Tibial artery (tissue), 4 donors: ENCODE results near the gene PTX4.

Experiments used
- DNase-seq, 2 donors: peaks; one replicate each; pipeline ENCODE4 v3.0.0-alpha.2; 2019
- H3K27ac ChIP-seq, 2 donors: fragments of 200-600 bp; sonication (generic) in 1 of 2; 1 replicate in 1 of 2; 2 replicates in 1 of 2; pipeline ENCODE4 v1.5.1; 2018 to 2019; ENCODE audit warnings: mild to moderate bottlenecking in 1 of 2
- H3K27me3 ChIP-seq, 2 donors: fragments of 200-600 bp; sonication (generic) in 1 of 2; one replicate each; pipeline versions ENCODE4 v1.5.1 to v1.6.0; 2016 to 2019
- H3K36me3 ChIP-seq, 3 donors: fragments of 200-600 bp; sonication (generic) in 2 of 3; one replicate each; pipeline ENCODE4 v1.5.1; 2016 to 2019; ENCODE audit warnings: mild to moderate bottlenecking in 2 of 3
- H3K4me1 ChIP-seq, 4 donors: fragments of 200-600 bp; sonication (generic) in 2 of 4; 1 replicate in 3 of 4; 2 replicates in 1 of 4; pipeline ENCODE4 v1.5.1; 2016 to 2019
- H3K4me3 ChIP-seq, 2 donors: fragments of 200-600 bp; sonication (generic) in 1 of 2; 1 replicate in 1 of 2; 2 replicates in 1 of 2; pipeline ENCODE4 v1.5.1; 2018 to 2019; ENCODE audit warnings: mild to moderate bottlenecking in 2 of 2
- H3K9me3 ChIP-seq, 3 donors: fragments of 200-600 bp; sonication (generic) in 1 of 3; one replicate each; pipeline ENCODE4 v1.5.1; 2016 to 2019
- intact Hi-C: fragments of 100-400 bp; cut with DNase I; formaldehyde crosslinking; loops from one replicate; pipeline ENCODE4 v1.15.0; 2023; ENCODE audit warnings: low total_unique reads
- TF ChIP-seq, protein P1 (sequence below), 2 experiments: fragments of 200-600 bp in 1 of 2; fragments of 450-650 bp in 1 of 2; IDR thresholded peaks; one replicate each; pipeline ENCODE4 v1.5.1; 2017 to 2019; ENCODE audit warnings: antibody characterized with exemption in 2 of 2, mild to moderate bottlenecking in 1 of 2, moderate library complexity in 1 of 2

PTX4 gene

DNA sequence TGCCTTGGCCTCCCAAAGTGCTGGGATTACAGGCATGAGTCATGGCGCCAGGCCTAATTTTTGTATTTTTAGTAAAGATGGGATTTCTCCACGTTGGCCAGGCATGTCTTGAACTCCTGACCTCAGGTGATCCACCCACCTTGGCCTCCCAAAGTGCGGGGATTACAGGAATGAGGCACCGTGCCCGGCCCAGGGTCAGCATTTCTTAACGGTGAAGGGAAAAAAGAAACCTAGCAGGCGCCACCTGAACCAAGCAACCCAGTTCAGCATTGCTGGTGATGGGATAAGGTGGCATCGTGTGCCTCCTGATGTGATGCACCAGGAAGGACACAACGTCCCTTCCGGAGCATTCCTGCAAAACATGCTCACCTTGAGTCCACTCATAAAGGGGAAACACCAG lies 11.7 kb downstream of the PTX4 start:
- intact Hi-C loops, result loop anchor here (5.0 to 10.0 kb wide), 2 partner anchors 52 to 140 kb away; partner anchors contain the start of gene UQCC4
- no peak for DNase-seq
- no peak overlapping the region for H3K4me3 ChIP-seq
- H3K4me1 ChIP-seq, result peaks cover 0 to 22% (median 15%) of the 10 kb centered on the region in 4 donors
- H3K36me3 ChIP-seq, result no peaks in the 10 kb centered on the region
- H3K27me3 ChIP-seq, result no peaks in the 10 kb centered on the region
- no peak overlapping the region for H3K27ac ChIP-seq
- no peaks in the 10 kb centered on the region for H3K9me3 ChIP-seq
- TF ChIP-seq, protein P1, sequence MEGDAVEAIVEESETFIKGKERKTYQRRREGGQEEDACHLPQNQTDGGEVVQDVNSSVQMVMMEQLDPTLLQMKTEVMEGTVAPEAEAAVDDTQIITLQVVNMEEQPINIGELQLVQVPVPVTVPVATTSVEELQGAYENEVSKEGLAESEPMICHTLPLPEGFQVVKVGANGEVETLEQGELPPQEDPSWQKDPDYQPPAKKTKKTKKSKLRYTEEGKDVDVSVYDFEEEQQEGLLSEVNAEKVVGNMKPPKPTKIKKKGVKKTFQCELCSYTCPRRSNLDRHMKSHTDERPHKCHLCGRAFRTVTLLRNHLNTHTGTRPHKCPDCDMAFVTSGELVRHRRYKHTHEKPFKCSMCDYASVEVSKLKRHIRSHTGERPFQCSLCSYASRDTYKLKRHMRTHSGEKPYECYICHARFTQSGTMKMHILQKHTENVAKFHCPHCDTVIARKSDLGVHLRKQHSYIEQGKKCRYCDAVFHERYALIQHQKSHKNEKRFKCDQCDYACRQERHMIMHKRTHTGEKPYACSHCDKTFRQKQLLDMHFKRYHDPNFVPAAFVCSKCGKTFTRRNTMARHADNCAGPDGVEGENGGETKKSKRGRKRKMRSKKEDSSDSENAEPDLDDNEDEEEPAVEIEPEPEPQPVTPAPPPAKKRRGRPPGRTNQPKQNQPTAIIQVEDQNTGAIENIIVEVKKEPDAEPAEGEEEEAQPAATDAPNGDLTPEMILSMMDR (IDR thresholded peaks at IDR 0.05), result no peak

DNA sequence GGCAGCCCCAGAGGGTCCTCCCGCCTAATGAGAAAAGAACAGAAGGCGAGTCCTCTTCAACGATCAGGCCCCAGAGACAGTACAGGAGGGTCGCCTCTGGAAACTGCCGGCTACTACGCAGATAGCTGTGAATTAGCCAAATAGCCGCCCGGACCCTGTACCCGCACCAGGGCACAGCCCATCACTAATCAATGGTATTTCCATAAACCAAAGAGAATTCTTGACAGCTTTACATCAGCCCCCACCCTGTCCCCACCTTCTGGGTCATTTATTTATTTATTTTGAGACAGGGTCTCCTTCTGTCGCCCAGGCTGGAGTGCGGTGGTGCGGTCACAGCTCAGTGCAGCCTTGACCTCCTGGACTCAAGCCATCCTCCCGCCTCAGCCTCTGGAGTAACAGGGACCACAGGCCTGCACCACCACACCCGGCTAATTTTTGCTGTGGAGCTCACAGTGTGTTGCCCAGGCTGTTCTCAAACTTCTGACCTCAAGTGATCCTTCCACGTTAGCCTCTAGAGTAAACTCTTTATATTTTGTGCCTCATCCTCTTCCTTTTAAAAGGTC lies 13.1 kb downstream of the PTX4 start:
- DNase-seq, result no peak
- Histone ChIP-seq H3K4me1 (peaks cover 0 to 28% (median 17%) of the 10 kb centered on the region in 4 donors), H3K27ac (peak overlapping the region; percentile 85 to 88), H3K36me3 (peaks cover 0 to 7% (median 0%) of the 10 kb centered on the region in 3 donors), H3K27me3 (no peaks in the 10 kb centered on the region), H3K4me3 (peak overlapping the region; percentile 79 to 95), H3K9me3 (no peaks in the 10 kb centered on the region)
- intact Hi-C loops, result loop anchor here (5.0 to 10.0 kb wide), 2 partner anchors 51 to 142 kb away; partner anchors contain the start of gene UQCC4
- TF ChIP-seq, protein P1 (IDR thresholded peaks at IDR 0.05), result no peak

DNA sequence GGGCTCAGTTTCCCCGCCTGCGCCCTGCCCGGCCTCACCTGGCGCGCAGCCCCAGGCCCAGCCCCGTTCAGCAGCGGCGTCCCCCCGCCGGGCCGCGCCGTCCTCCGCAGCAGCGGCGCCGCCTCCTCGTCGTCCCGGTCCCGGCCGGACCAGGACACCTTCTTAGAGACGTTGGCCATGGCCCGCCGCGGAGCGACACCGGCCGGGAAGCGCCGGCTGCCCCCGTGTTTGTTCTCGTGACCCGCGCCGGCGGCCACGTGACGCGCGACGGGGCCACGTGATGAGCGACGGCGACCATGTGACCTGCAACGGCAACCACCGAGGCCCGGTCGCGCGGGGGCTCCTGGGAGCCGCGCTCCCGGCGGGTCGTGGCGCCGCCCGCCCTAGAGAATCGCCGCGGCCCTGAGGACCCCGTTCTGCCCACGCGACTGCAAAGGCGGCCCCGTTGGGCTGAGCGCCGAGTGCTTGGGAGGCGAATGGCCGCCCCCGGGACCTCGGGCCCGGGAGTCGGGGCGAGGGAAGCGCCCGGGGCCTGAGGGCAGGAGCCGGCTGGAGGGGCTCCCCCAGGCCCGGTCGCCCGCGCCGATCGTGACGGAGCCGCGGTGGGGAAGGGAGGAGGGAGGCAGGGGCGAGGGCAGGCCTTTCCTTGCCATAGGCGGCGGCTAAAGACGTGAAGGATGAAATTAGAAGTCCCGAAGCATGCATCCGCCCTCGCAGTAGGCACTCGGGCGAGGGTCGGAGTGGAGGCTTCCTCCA lies 13.8 kb downstream of the PTX4 start, which contains the start of gene CLCN7:
TSS of gene CLCN7 (minus strand) at position 233 of the 756 bp plus-strand sequence. CDS start at position 179, 54 bp downstream.
- peak within 1 kb of the TSS; percentile 79 to 95 for H3K4me3 ChIP-seq
- H3K27ac ChIP-seq, result peak within 1 kb of the TSS; percentile 85 to 88
- H3K36me3 ChIP-seq, result peaks cover 0 to 7% (median 0%) of the 10 kb centered on the region in 3 donors
- H3K27me3 ChIP-seq, result no peaks in the 10 kb centered on the region
- intact Hi-C loops, result loop anchor here (5.0 to 10.0 kb wide), 2 partner anchors 50 to 142 kb away; partner anchors contain the start of gene UQCC4
- TF ChIP-seq, protein P1 (IDR thresholded peaks at IDR 0.05), result no peak
- DNase-seq, result peak; percentile 90 to 94
- H3K9me3 ChIP-seq, result no peaks in the 10 kb centered on the region
- peaks cover 0 to 33% (median 20%) of the 10 kb centered on the region in 4 donors for H3K4me1 ChIP-seq

DNA sequence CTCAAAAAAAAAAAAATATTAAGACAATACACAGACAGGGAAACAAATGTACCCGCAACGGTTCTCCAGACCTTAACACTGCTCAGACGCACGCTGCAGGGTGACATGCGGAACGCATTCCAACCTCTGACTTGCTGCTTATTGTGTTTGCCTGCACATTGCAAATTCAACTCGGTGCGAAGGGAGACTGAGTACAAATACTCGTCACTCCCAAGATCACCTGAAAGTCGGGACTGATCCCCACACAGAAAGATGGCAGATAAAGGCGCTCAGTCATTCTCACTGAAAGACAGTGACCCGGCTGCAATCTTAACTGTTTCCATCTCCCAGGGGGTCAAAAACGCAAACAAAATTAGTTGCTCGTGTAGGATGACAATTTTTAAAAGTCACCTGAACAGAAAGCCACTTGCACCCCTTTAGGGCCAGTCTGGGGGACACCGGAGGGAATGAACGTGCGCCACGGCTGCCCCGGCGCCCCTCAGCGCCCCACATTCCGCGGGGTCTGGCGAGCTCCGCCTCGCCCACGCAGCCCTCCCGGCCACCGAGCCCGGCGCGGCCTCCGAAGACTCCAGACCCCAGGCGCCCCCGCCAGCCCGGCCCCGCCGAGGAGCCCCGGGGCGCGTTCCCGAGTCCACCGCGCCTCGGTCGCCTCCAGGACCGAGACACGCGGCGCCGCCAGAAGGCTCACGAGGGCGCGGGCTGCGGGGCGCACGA lies 14.5 kb downstream of the PTX4 start:
- Histone ChIP-seq H3K4me1 (peaks cover 0 to 33% (median 20%) of the 10 kb centered on the region in 4 donors), H3K27me3 (no peaks in the 10 kb centered on the region), H3K27ac (peak overlapping the region; percentile 85 to 88), H3K4me3 (peak overlapping the region; percentile 79 to 95), H3K36me3 (peaks cover 0 to 7% (median 0%) of the 10 kb centered on the region in 3 donors), H3K9me3 (no peaks in the 10 kb centered on the region)
- intact Hi-C loops, result loop anchor here (10.0 kb wide), 1 partner anchor 49 kb away; the partner anchor contains the start of gene UQCC4
- TF ChIP-seq, protein P1 (IDR thresholded peaks at IDR 0.05), result no peak
- DNase-seq, result no peak

DNA sequence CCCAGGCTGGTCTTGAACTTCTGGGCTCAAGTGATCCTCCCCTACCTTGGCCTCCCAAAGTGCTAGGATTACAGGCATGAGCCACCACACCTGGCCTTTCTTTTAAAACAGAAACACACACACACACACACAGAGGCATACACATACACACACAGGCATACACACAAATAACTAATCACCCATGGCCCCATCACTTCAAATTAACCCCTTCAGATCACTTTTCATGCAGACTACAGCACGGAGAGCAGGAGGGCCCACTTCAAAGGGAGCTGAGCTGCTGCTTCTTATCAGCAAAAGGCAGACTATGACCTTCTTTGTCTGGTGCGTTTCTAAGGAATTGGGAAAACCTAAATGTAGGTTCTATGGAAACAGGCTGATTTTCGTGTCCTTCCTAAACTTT lies 15.8 kb downstream of the PTX4 start:
- Histone ChIP-seq H3K9me3 (no peaks in the 10 kb centered on the region), H3K27ac (no peak overlapping the region), H3K27me3 (no peaks in the 10 kb centered on the region), H3K4me3 (no peak overlapping the region), H3K4me1 (peaks cover 0 to 33% (median 20%) of the 10 kb centered on the region in 4 donors), H3K36me3 (peaks cover 0 to 7% (median 0%) of the 10 kb centered on the region in 3 donors)
- TF ChIP-seq, protein P1 (IDR thresholded peaks at IDR 0.05), result no peak
- no peak for DNase-seq
- intact Hi-C loops, result loop anchor here (10.0 kb wide), 1 partner anchor 48 kb away; the partner anchor contains the start of gene UQCC4
